ENCODE data around the gene TRAF6. TPM values are rescaled to one million over a fixed set of nuclear protein-coding genes. Genes with fewer than 3 reads are reported as not detected.
A peak's percentile ranks its signal among the peaks of the same experiment; 100 is the strongest.

TRAF6 gene
- total RNA-seq, 4 donors from 2014 or later: 7.8 to 12.2 (median 7.9) TPM

DNA sequence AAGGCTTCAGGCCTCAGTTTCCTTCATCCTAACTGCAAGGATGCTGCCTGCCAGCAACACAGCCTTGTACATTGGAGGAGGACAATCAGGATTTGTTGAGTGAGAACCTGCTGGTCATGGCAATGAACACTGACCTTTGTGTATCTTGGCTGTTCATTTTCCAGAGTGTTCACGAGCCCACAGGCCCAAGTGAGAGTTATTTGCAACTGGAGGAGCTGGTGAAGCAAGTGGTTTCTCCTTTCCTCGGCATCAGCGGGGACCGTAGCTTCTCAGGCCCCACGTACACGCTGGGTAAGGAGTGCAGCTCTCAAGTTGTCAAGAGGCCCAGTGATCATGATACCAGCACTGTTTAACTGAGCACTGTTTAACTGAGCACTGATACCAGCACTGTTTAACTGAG lies 59.0 kb downstream of the TRAF6 start:
- Histone ChIP-seq H3K36me3 (no peaks in the 10 kb centered on the region), H3K4me3 (no peak overlapping the region), H3K27ac (no peak overlapping the region), H3K9me3 (no peaks in the 10 kb centered on the region), H3K4me1 (peaks cover 3 to 63% (median 11%) of the 10 kb centered on the region in 3 donors), H3K27me3 (no peaks in the 10 kb centered on the region)
- 87 to 93% methylated on average over 6 of the region's 6 CpGs for WGBS, 2 donors
- TF ChIP-seq, protein P1, sequence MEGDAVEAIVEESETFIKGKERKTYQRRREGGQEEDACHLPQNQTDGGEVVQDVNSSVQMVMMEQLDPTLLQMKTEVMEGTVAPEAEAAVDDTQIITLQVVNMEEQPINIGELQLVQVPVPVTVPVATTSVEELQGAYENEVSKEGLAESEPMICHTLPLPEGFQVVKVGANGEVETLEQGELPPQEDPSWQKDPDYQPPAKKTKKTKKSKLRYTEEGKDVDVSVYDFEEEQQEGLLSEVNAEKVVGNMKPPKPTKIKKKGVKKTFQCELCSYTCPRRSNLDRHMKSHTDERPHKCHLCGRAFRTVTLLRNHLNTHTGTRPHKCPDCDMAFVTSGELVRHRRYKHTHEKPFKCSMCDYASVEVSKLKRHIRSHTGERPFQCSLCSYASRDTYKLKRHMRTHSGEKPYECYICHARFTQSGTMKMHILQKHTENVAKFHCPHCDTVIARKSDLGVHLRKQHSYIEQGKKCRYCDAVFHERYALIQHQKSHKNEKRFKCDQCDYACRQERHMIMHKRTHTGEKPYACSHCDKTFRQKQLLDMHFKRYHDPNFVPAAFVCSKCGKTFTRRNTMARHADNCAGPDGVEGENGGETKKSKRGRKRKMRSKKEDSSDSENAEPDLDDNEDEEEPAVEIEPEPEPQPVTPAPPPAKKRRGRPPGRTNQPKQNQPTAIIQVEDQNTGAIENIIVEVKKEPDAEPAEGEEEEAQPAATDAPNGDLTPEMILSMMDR (IDR thresholded peaks at IDR 0.05): no peak
- no peak for TF ChIP-seq POLR2A (IDR thresholded peaks at IDR 0.05)
- no peak for DNase-seq
- intact Hi-C loops (cut with DNase I): no loop called here

DNA sequence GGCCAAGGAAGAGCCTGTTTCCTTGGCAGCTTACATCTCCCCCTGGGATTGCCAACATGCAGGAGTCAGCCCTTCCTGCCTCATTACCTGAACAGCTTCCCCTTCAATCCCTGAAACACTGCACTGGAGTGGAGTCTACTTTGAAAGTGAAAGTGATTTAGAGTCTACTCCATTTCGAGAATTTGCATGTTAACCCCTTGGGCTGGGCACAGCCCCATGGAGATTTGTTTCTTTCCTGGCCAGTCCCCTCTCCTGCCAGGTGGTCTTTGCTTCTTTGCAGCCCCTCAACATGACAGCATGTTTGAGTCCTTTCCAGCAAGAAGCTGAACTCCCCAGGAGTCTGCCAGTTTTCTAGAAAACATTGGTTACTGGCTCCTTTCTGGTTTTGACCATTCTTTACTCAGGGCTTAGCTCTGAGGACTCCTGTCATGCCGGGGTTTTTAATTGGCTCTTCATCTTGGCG lies 59.9 kb downstream of the TRAF6 start:
- peaks cover 3 to 54% (median 11%) of the 10 kb centered on the region in 3 donors for H3K4me1 ChIP-seq
- H3K36me3 ChIP-seq: no peaks in the 10 kb centered on the region
- intact Hi-C loops (cut with DNase I): no loop called here
- no peak for TF ChIP-seq POLR2A (IDR thresholded peaks at IDR 0.05)
- TF ChIP-seq, protein P1 (IDR thresholded peaks at IDR 0.05): no peak
- no peaks in the 10 kb centered on the region for H3K9me3 ChIP-seq
- H3K27me3 ChIP-seq: no peaks in the 10 kb centered on the region
- H3K27ac ChIP-seq: peak overlapping the region in 1 of 4 donors; percentile 21
- 11 to 48% methylated on average over 3 of the region's 3 CpGs for WGBS, 2 donors
- H3K4me3 ChIP-seq: peak overlapping the region in 2 of 4 donors; percentile 4 to 42
- no peak for DNase-seq

DNA sequence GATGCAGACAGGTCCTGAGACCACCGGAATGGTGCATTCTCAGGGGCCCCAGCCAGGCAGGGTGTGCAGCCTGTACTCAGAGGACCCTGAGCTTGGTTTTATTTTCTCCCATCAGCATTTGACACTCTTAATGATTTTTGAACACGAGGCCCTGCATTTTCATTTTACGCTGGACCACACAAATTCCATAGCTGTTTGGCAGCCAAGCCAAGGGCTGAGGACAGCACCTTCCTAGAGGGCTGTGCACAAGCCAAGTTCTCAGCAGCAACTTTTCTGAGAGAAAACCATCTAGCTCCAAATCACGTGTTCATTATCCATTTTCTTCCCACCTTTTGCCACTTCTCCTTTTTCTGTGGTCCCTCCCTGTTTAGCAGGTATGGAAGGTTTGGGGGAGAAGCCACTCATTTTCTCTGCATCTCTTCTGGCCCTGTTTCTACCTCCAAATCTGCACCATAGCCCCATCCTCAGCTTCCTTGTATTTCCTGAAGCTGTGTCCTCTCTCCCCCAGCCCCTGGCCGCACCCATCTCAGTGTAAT lies 60.4 kb downstream of the TRAF6 start:
- no peak for DNase-seq
- H3K36me3 ChIP-seq: no peaks in the 10 kb centered on the region
- 70 to 80% methylated on average over 5 of the region's 5 CpGs for WGBS, 2 donors
- H3K27ac ChIP-seq: peak overlapping the region in 1 of 4 donors; percentile 21
- no peaks in the 10 kb centered on the region for H3K27me3 ChIP-seq
- TF ChIP-seq POLR2A (IDR thresholded peaks at IDR 0.05): no peak
- TF ChIP-seq, protein P1 (IDR thresholded peaks at IDR 0.05): no peak
- no peaks in the 10 kb centered on the region for H3K9me3 ChIP-seq
- intact Hi-C loops (cut with DNase I): no loop called here
- H3K4me1 ChIP-seq: peaks cover 3 to 49% (median 11%) of the 10 kb centered on the region in 3 donors
- H3K4me3 ChIP-seq: peak overlapping the region in 1 of 4 donors; percentile 42

DNA sequence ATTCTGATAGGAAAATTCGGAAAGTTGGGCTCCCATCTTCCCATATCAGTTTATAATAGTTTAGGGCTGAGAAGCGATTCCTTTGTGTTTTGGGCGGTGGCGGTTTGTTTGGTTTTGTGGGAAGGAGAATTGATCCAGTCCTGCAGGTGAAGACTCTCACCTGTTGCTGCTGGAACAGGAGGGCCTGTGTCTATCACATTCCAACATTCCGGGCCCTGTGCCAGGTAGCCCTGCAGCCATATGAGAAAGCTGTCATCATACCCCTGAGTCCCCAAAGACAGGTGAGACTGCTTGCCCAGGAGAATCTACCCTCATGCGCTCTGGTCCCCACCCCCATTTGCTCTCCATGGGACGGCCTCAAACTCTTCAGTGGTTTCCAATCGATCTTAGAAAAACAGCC lies 62.1 kb downstream of the TRAF6 start:
- 65 to 68% methylated on average over 8 of the region's 8 CpGs for WGBS, 2 donors
- no peak for DNase-seq
- intact Hi-C loops (cut with DNase I): no loop called here
- H3K9me3 ChIP-seq: no peaks in the 10 kb centered on the region
- H3K4me1 ChIP-seq: peaks cover 3 to 32% (median 11%) of the 10 kb centered on the region in 3 donors
- no peak overlapping the region for H3K27ac ChIP-seq
- no peaks in the 10 kb centered on the region for H3K36me3 ChIP-seq
- H3K27me3 ChIP-seq: no peaks in the 10 kb centered on the region
- no peak overlapping the region for H3K4me3 ChIP-seq
- no peak for TF ChIP-seq POLR2A (IDR thresholded peaks at IDR 0.05)

DNA sequence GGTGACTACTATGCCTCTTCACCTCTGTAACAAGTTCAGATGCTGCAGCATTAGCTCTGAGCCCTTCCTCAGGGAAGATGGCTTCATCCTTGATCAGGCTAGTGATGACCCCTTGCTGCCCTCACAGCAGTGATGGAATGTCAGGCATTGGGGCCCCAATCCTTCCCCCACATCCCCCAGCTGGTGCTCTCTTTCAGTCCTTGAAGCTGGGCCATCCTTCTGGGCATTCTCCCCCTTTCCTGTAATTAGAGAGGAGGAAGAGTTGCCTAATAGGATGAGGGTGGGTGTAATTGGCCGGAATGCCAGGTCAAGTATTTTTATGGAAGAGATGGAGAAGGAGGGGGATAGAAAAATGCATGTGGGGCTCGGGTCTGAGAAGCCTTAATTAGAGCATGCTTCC lies 62.6 kb downstream of the TRAF6 start:
- DNase-seq: no peak
- Histone ChIP-seq H3K4me1 (peaks cover 3 to 28% (median 11%) of the 10 kb centered on the region in 3 donors), H3K27me3 (no peaks in the 10 kb centered on the region), H3K36me3 (no peaks in the 10 kb centered on the region), H3K4me3 (no peak overlapping the region), H3K9me3 (no peaks in the 10 kb centered on the region), H3K27ac (no peak overlapping the region)
- intact Hi-C loops (cut with DNase I): no loop called here
- WGBS, 2 donors: 72 to 75% methylated on average over 1 to 2 of the region's 2 CpGs
- no peak for TF ChIP-seq POLR2A (IDR thresholded peaks at IDR 0.05)
- TF ChIP-seq, protein P1 (IDR thresholded peaks at IDR 0.05): no peak
